AG09309 (cell line): ENCODE measurements around the gene EMX1.

Source experiments
- DNase-seq: peaks from one replicate; pipeline ENCODE4 v3.0.0-alpha.2; 2010; ENCODE audit warnings: low read depth
- H3K4me3 ChIP-seq: 2 replicates; pipeline ENCODE4 v1.5.1; 2011; ENCODE audit warnings: mild to moderate bottlenecking, low read depth, low read length, moderate library complexity; ENCODE audit not compliant: control insufficient read depth
- CTCF ChIP-seq: IDR thresholded peaks from 2 replicates; pipeline ENCODE4 v1.5.1; 2011; ENCODE audit warnings: mild to moderate bottlenecking, low read depth, low read length, inconsistent platforms; ENCODE audit not compliant: insufficient read depth, control insufficient read depth; ENCODE audit errors: missing control alignments

The EMX1 gene

GRCh38 chr2:72917138-72917876 lies at the start of gene EMX1:
TSS of gene EMX1 (plus strand) at chr2:72917519. CDS start at chr2:72917853, 334 bp downstream.
- H3K4me3 ChIP-seq, result no peak within 1 kb of the TSS
- TF ChIP-seq CTCF, result no peak
- no peak for DNase-seq

- DNase-seq, result no peak
- H3K4me3 ChIP-seq, result no peak overlapping the region
- TF ChIP-seq CTCF, result no peak
These were observed 46.3 kb upstream of the EMX1 start for GRCh38 chr2:72871060-72871459.

- TF ChIP-seq CTCF, result no peak
- no peak overlapping the region for H3K4me3 ChIP-seq
- DNase-seq, result no peak
These were observed 45.4 kb upstream of the EMX1 start for GRCh38 chr2:72871880-72872279.

GRCh38 chr2:72883356-72883962 lies 33.9 kb upstream of the EMX1 start:
- no peak for TF ChIP-seq CTCF
- no peak for DNase-seq
- no peak overlapping the region for H3K4me3 ChIP-seq

GRCh38 chr2:72886505-72887031 lies 30.8 kb upstream of the EMX1 start:
- peak overlapping the region; percentile 62 for H3K4me3 ChIP-seq
- DNase-seq, result no peak
- TF ChIP-seq CTCF, result no peak

- H3K4me3 ChIP-seq, result peak within 1 kb of the TSS; percentile 62
- no peak for TF ChIP-seq CTCF
- DNase-seq, result no peak
These were observed 30.1 kb upstream of the EMX1 start, which contains the start of gene SPR for GRCh38 chr2:72887032-72887739. TSS of gene SPR (plus strand) at chr2:72887408. CDS start at chr2:72887433, 25 bp downstream.
